Body of pancreas (tissue), 4 donors: ENCODE measurements around the gene EIF3A.

Source experiments
- CTCF ChIP-seq, 7 experiments: fragments of 450-650 bp in 4 of 7; fragments of 200-600 bp in 3 of 7; sonication (generic) in 3 of 7; IDR thresholded peaks; one replicate each; pipeline ENCODE4 v1.5.1; 2016 to 2019; ENCODE audit warnings: antibody characterized with exemption in 7 of 7
- POLR2A ChIP-seq, 3 donors: fragments of 450-650 bp; IDR thresholded peaks; one replicate each; pipeline ENCODE4 v1.6.1; 2016; ENCODE audit warnings: antibody characterized with exemption in 3 of 3, mild to moderate bottlenecking in 2 of 3

GRCh38 chr10:119006451-119007210, 74.0 kb downstream of the EIF3A start:
- TF ChIP-seq CTCF (IDR thresholded peaks at IDR 0.05), result no peak
- no peak for TF ChIP-seq POLR2A (IDR thresholded peaks at IDR 0.05)
